ENCODE results near the gene BMF.
"Not testable (repeated sequence)": the region's sequence is repeated elsewhere in the genome, so short reads cannot be mapped to it uniquely, and the experiment has no call there.

Gene BMF

GRCh38 chr15:40080104-40080503 is 28.6 kb downstream of the BMF start:
- in situ Hi-C loops (cut with MboI; ENCODE audit: low pct_unique_long_range_greater_than_20kb, low sequenced_read_pairs, unreplicated experiment), result no loop called here
- DNase-seq (ENCODE audit: low spot score), result no peak
- no peak for TF ChIP-seq CTCF (IDR thresholded peaks at IDR 0.05; ENCODE audit: extremely low read depth, insufficient read depth, missing control alignments)

- DNase-seq (ENCODE audit: low spot score), result no peak
- no peak for TF ChIP-seq CTCF (IDR thresholded peaks at IDR 0.05; ENCODE audit: extremely low read depth, insufficient read depth, missing control alignments)
- in situ Hi-C loops (cut with MboI; ENCODE audit: low pct_unique_long_range_greater_than_20kb, low sequenced_read_pairs, unreplicated experiment), result no loop called here
Observed at GRCh38 chr15:40079456-40079855, 29.2 kb downstream of the BMF start.

GRCh38 chr15:40075298-40076044 is 33.2 kb downstream of the BMF start:
- TF ChIP-seq CTCF (IDR thresholded peaks at IDR 0.05; ENCODE audit: extremely low read depth, insufficient read depth, missing control alignments), result no peak
- in situ Hi-C loops (cut with MboI; ENCODE audit: low pct_unique_long_range_greater_than_20kb, low sequenced_read_pairs, unreplicated experiment), result no loop called here

GRCh38 chr15:40074656-40075055 is 34.0 kb downstream of the BMF start:
- DNase-seq (ENCODE audit: low spot score); in situ Hi-C loops (cut with MboI; ENCODE audit: low pct_unique_long_range_greater_than_20kb, low sequenced_read_pairs, unreplicated experiment): not testable (repeated sequence)

More at GRCh38 chr15:40075298-40076044, 33.2 kb downstream of the BMF start:
- no peak for DNase-seq (ENCODE audit: low spot score)

DNA sequence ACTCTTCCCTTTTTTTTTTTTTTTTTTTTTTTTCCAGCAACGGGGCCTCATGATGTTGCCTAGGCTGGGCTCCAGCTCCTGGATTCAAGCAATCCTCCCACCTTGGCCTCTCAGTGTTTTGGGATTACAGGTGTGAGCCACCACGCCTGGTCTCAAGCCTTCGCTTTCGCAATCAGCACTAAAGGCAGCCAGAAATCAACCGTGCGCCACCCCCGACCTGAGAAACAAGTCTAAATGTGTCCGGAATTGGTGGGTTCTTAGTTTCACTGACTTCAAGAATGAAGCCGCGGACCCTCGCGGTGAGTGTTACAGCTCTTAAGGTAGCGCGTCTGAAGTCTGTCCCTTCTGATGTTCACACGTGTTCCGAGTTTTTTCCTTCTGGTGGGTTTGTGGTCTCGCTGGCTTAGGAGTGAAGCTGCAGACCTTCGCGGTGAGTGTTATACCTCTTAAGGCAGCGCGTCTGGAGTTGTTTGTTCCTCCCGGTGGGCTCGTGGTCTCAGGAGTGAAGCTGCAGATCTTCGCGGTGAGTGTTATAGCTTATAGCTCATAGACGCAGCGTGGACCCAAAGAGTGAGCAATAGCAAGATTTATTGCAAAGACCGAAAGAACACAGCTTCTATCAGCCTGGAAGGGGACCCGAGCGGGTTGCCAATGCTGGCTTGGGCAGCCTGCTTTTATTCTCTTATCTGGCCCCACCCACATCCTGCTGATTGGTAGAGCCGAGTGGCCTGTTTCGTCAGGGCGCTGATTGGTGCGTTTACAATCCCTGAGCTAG is 34.8 kb downstream of the BMF start:
- in situ Hi-C loops (cut with MboI; ENCODE audit: low pct_unique_long_range_greater_than_20kb, low sequenced_read_pairs, unreplicated experiment), result not testable (repeated sequence)

DNA sequence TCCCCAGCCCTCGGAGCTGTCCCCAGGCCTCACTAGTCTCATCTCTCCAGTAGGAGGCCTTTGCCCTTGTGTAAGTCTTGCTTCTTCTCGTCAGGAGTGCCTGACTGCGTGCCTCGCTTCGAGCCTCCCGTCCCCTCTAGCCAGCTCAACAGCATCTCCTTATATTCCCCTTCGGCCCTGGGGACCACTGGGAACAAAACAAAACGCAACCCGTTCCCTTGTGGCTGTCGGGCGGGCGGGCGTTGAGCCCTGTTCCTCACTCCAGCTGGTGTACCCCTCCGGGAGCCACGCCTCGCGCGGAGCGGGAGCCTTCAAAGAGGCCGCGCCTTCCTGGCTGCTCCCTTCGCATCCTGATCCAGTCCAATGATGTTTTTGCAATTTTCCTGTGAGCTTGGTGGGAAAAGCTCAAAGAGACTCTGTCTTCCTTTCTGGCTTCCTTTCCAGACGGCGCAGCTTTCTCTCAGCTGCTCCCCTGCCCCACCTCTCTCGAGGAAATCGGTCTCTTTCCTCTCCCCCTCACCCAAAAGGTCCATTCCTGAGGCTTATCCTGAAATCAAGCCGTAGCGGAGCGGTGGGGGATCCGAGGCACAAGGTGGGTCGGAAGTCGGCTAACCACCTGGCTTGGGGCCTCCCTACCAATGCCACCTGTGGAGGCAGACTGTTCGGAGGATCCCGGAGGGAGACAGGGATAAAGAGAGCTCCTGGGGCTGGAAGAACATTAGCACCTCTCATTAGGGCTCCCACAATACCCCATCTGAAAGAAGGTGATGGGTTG is 36.3 kb downstream of the BMF start:
- in situ Hi-C loops (cut with MboI; ENCODE audit: low pct_unique_long_range_greater_than_20kb, low sequenced_read_pairs, unreplicated experiment), result no loop called here
- TF ChIP-seq CTCF (IDR thresholded peaks at IDR 0.05; ENCODE audit: extremely low read depth, insufficient read depth, missing control alignments), result no peak
- no peak for DNase-seq (ENCODE audit: low spot score)

More for the DNA sequence above, 34.8 kb downstream of the BMF start:
- DNase-seq (ENCODE audit: low spot score), result peak; percentile 45

GRCh38 chr15:40070608-40071218 is 38.0 kb downstream of the BMF start:
- no peak for TF ChIP-seq CTCF (IDR thresholded peaks at IDR 0.05; ENCODE audit: extremely low read depth, insufficient read depth, missing control alignments)
- in situ Hi-C loops (cut with MboI; ENCODE audit: low pct_unique_long_range_greater_than_20kb, low sequenced_read_pairs, unreplicated experiment), result no loop called here
- DNase-seq (ENCODE audit: low spot score), result no peak

All from GM13977 (cell line).